CD4-positive, alpha-beta T cell treated with Interleukin-21 for 1 hour (primary cell): Measurements from ENCODE around the gene GPR119.
"Not testable (repeated sequence)": the region's sequence is repeated elsewhere in the genome, so short reads cannot be mapped to it uniquely, and the experiment has no call there.

ENCODE experiments used
- DNase-seq: peaks from one replicate; pipeline ENCODE4 v3.0.0-alpha.2; 2020

GPR119 gene

GRCh38 chrX:130338869-130339268 is 46.6 kb downstream of the GPR119 start:
- not testable (repeated sequence) for DNase-seq

GRCh38 chrX:130336531-130336930 is 48.9 kb downstream of the GPR119 start:
- no peak for DNase-seq
